Activated CD4-positive, CD25-positive, alpha-beta regulatory T cell treated with anti-CD3 and anti-CD28 coated beads, Interleukin-2, amount 50 U/mL, for 24 hours (primary cell): ENCODE measurements around the gene ECM2.

Experiments used
- ATAC-seq, 2 donors: fragments of 150-1000 bp; cut with Tn5 transposase; one replicate each; pipeline ENCODE4 v1.10.0; 2021; ENCODE audit warnings: mild to moderate bottlenecking in 1 of 2, moderate library complexity in 1 of 2

Gene ECM2

DNA sequence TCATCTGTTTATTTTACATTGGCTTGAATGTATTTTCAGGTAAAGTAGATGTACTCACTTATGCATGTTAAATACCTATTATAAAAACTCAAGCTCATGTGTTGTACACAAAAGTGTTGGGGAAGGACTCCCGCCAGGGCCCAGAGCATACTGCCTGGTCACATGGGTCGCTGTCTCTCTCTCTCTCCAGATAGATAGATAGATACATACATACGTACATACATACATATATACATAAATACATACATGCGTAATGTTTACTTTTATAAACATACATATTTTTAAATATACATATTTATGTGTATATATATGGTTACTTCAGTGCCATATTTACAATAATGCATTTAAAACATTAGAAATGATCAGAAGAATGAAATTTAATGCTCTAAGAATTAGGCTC lies 78.2 kb downstream of the ECM2 start:
- ATAC-seq: no peak

DNA sequence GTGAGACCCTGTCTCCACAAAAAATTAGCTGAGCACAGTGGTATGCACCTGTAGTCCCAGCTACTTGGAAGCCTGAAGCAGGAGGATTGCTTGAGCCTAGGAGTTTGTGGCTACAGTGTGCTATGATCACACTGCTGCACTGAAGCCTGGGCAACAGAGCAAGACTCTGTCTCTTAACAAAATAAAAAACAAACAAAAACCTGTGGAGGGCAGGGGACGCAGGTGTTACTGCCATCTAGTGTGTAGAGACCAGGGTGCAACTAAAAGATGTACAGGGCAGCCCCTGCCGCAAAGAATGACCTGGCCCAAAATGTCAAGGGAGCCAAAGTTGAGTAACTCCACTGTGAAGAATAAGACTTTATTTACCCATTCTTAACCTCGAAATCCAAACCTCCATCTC lies 80.6 kb downstream of the ECM2 start:
- ATAC-seq: no peak

DNA sequence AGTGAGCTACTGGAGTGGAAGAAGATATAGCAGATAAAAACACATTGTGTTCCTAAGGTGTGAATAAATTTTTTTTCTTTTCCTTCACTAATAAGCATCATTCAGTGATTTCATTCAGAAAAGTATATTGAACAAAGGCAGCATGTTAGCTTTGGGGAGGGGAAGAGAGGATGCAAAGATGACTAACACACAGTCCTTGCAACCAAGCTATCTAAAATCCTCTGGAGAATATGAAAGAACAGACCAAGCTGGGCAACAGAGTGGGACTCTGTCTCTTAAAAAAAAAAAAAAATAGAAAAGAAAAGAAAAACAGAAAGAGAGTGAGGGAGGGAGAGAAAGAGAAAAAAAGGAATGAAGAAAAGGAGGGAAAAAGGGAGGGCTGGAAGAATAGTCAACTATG lies 89.3 kb downstream of the ECM2 start:
- ATAC-seq: no peak
